ENCODE measurements around the gene PTPN3.
A peak's percentile ranks its signal among the peaks of the same experiment; 100 is the strongest.

The PTPN3 gene

GRCh38 chr9:109474944-109475343, 23.2 kb downstream of the PTPN3 start:
- DNase-seq: no peak

GRCh38 chr9:109474170-109474569, 23.9 kb downstream of the PTPN3 start:
- no peak for DNase-seq

GRCh38 chr9:109473329-109473728, 24.8 kb downstream of the PTPN3 start:
- DNase-seq: no peak

- DNase-seq: no peak
These were observed 26.4 kb downstream of the PTPN3 start for GRCh38 chr9:109471475-109472393.

GRCh38 chr9:109469646-109470358, 28.3 kb downstream of the PTPN3 start:
- DNase-seq: peak; percentile 51

- no peak for DNase-seq
These were observed 29.2 kb downstream of the PTPN3 start for GRCh38 chr9:109468927-109469326.

- no peak for DNase-seq
These were observed 30.2 kb downstream of the PTPN3 start for GRCh38 chr9:109467936-109468335.

GRCh38 chr9:109466623-109467590, 31.2 kb downstream of the PTPN3 start:
- DNase-seq: no peak

- no peak for DNase-seq
These were observed 34.0 kb downstream of the PTPN3 start for GRCh38 chr9:109463924-109464625.

GRCh38 chr9:109460576-109460975, 37.5 kb downstream of the PTPN3 start:
- no peak for DNase-seq

GRCh38 chr9:109459423-109459822, 38.7 kb downstream of the PTPN3 start:
- DNase-seq: no peak

GRCh38 chr9:109458453-109459211, 39.5 kb downstream of the PTPN3 start:
- DNase-seq: no peak

GRCh38 chr9:109456811-109457210, 41.3 kb downstream of the PTPN3 start:
- no peak for DNase-seq

- DNase-seq: no peak
These were observed 42.2 kb downstream of the PTPN3 start for GRCh38 chr9:109455861-109456260.

- no peak for DNase-seq
These were observed 42.7 kb downstream of the PTPN3 start for GRCh38 chr9:109455391-109455790.

- no peak for DNase-seq
These were observed 43.4 kb downstream of the PTPN3 start for GRCh38 chr9:109454601-109455155.

GRCh38 chr9:109454041-109454440, 44.1 kb downstream of the PTPN3 start:
- DNase-seq: no peak

GRCh38 chr9:109453210-109453842, 44.8 kb downstream of the PTPN3 start:
- DNase-seq: no peak

- DNase-seq: no peak
These were observed 45.3 kb downstream of the PTPN3 start for GRCh38 chr9:109452761-109453160.

- DNase-seq: no peak
These were observed 46.6 kb downstream of the PTPN3 start for GRCh38 chr9:109451311-109452025.
